H9 (cell line): ENCODE measurements around the gene RELB. TPM values are rescaled to one million over a fixed set of nuclear protein-coding genes. Genes with fewer than 3 reads are reported as not detected.

Experiments used
- DNase-seq: peaks from one replicate; pipeline ENCODE4 v3.0.0-alpha.2; 2017
- H2AFZ ChIP-seq: one replicate; pipeline ENCODE4 v1.6.1; 2013; ENCODE audit warnings: mild to moderate bottlenecking, low read length, control low read depth, moderate library complexity
- H2AK5ac ChIP-seq: 2 replicates; pipeline ENCODE4 v1.6.1; 2013; ENCODE audit warnings: low read length, control low read depth, mixed read lengths; ENCODE audit not compliant: insufficient read length
- H2BK120ac ChIP-seq: one replicate; pipeline ENCODE4 v1.6.1; 2013; ENCODE audit warnings: low read depth, mild to moderate bottlenecking, low read length, control low read depth, inconsistent platforms; ENCODE audit not compliant: poor library complexity, severe bottlenecking
- H2BK12ac ChIP-seq: 2 replicates; pipeline ENCODE4 v1.6.1; 2013; ENCODE audit warnings: low read length, control low read depth, mixed read lengths, low read depth; ENCODE audit not compliant: insufficient read length
- H2BK15ac ChIP-seq: 2 replicates; pipeline ENCODE4 v1.6.1; 2013; ENCODE audit warnings: low read depth, low read length, control low read depth
- H2BK20ac ChIP-seq: one replicate; pipeline ENCODE4 v1.6.1; 2013; ENCODE audit warnings: low read depth, mild to moderate bottlenecking, low read length, control low read depth, inconsistent platforms; ENCODE audit not compliant: poor library complexity, severe bottlenecking
- H2BK5ac ChIP-seq: 2 replicates; pipeline ENCODE4 v1.6.1; 2013; ENCODE audit warnings: low read length, control low read depth, mixed read lengths; ENCODE audit not compliant: insufficient read length
- H3K14ac ChIP-seq: 2 replicates; pipeline ENCODE4 v1.6.1; 2013; ENCODE audit warnings: low read length, control low read depth; ENCODE audit not compliant: insufficient read depth
- H3K18ac ChIP-seq: 2 replicates; pipeline ENCODE4 v1.6.1; 2013; ENCODE audit warnings: low read depth, mild to moderate bottlenecking, mixed read lengths, low read length, control low read depth; ENCODE audit not compliant: insufficient read length
- H3K23ac ChIP-seq: 2 replicates; pipeline ENCODE4 v1.6.1; 2013; ENCODE audit warnings: low read length, control low read depth, mixed read lengths, low read depth; ENCODE audit not compliant: insufficient read length
- H3K23me2 ChIP-seq: 2 replicates; pipeline ENCODE4 v1.6.1; 2013; ENCODE audit warnings: low read depth, mild to moderate bottlenecking, mixed read lengths, low read length, control low read depth; ENCODE audit not compliant: insufficient read length, poor library complexity, severe bottlenecking
- H3K27ac ChIP-seq: 2 replicates; pipeline ENCODE4 v1.5.1; 2013; ENCODE audit warnings: low read length, control low read depth, mixed read lengths, low read depth; ENCODE audit not compliant: insufficient read length
- H3K27me3 ChIP-seq: 2 replicates; pipeline ENCODE4 v1.6.1; 2013; ENCODE audit warnings: low read length, control low read depth, inconsistent platforms; ENCODE audit not compliant: insufficient read depth
- H3K4ac ChIP-seq: 2 replicates; pipeline ENCODE4 v1.6.1; 2013; ENCODE audit warnings: low read depth, mild to moderate bottlenecking, control low read depth, inconsistent platforms, low read length, moderate library complexity
- H3K4me1 ChIP-seq: 2 replicates; pipeline ENCODE4 v1.6.1; 2013; ENCODE audit warnings: low read length, control low read depth, inconsistent platforms; ENCODE audit not compliant: insufficient read depth
- H3K4me2 ChIP-seq: 2 replicates; pipeline ENCODE4 v1.6.1; 2013; ENCODE audit warnings: low read length, control low read depth, mixed read lengths; ENCODE audit not compliant: insufficient read length, insufficient read depth
- H3K56ac ChIP-seq: 2 replicates; pipeline ENCODE4 v1.6.1; 2013; ENCODE audit warnings: low read depth, mild to moderate bottlenecking, mixed read lengths, low read length, control low read depth; ENCODE audit not compliant: insufficient read length
- H3K79me1 ChIP-seq: 2 replicates; pipeline ENCODE4 v1.6.1; 2013; ENCODE audit warnings: low read depth, mild to moderate bottlenecking, moderate library complexity, low read length, control low read depth, inconsistent platforms; ENCODE audit not compliant: insufficient read depth, poor library complexity, severe bottlenecking
- H3K79me2 ChIP-seq: 2 replicates; pipeline ENCODE4 v1.6.1; 2013; ENCODE audit warnings: low read length, control low read depth, inconsistent platforms; ENCODE audit not compliant: insufficient read depth
- H3K9ac ChIP-seq: 2 replicates; pipeline ENCODE4 v1.6.1; 2013; ENCODE audit warnings: low read length, control low read depth, mixed read lengths; ENCODE audit not compliant: insufficient read length; ENCODE audit errors: extremely low read depth
- H3K9me3 ChIP-seq: one replicate; pipeline ENCODE4 v1.6.1; 2013; ENCODE audit warnings: low read depth, low read length, inconsistent platforms; ENCODE audit not compliant: control insufficient read depth
- H3T11ph ChIP-seq: one replicate; pipeline ENCODE4 v1.6.1; 2013; ENCODE audit warnings: mild to moderate bottlenecking, low read length, control low read depth, inconsistent platforms
- H4K20me1 ChIP-seq: one replicate; pipeline ENCODE4 v1.6.1; 2013; ENCODE audit not compliant: control insufficient read depth, insufficient read length, insufficient read depth
- H4K5ac ChIP-seq: 2 replicates; pipeline ENCODE4 v1.6.1; 2013; ENCODE audit warnings: low read depth, mild to moderate bottlenecking, mixed read lengths, low read length, control low read depth; ENCODE audit not compliant: insufficient read length
- H4K8ac ChIP-seq: replicated peaks from 2 replicates; pipeline ENCODE4 v1.6.1; 2013; ENCODE audit warnings: low read length, control low read depth, mixed read lengths, low read depth; ENCODE audit not compliant: insufficient read length
- H4K91ac ChIP-seq: 2 replicates; pipeline ENCODE4 v1.6.1; 2013; ENCODE audit warnings: low read depth, mild to moderate bottlenecking, moderate library complexity, mixed read lengths, low read length, control low read depth; ENCODE audit not compliant: insufficient read length
- H3K27ac Mint-ChIP-seq, 3 experiments: 2 replicates in 2 of 3; 3 replicates in 1 of 3; pipeline ENCODE4 v1.8.0; 2020 to 2021; ENCODE audit warnings: mixed read lengths in 3 of 3, mild to moderate bottlenecking in 1 of 3, moderate library complexity in 1 of 3
- H3K27me3 Mint-ChIP-seq: 2 replicates; pipeline ENCODE4 v1.8.0; 2021; ENCODE audit warnings: low read depth, mild to moderate bottlenecking, moderate library complexity, mixed read lengths
- H3K36me3 Mint-ChIP-seq, 3 experiments: 2 replicates in 2 of 3; 3 replicates in 1 of 3; pipeline ENCODE4 v1.8.0; 2020 to 2021; ENCODE audit warnings: low read depth in 3 of 3, mixed read lengths in 3 of 3; ENCODE audit not compliant: insufficient read depth in 1 of 3
- H3K4me1 Mint-ChIP-seq, 2 experiments: 2 replicates each; pipeline ENCODE4 v1.8.0; 2020; ENCODE audit warnings: mixed read lengths in 2 of 2
- H3K4me3 Mint-ChIP-seq, 2 experiments: 2 replicates in 1 of 2; 3 replicates in 1 of 2; pipeline ENCODE4 v1.8.0; 2020 to 2021; ENCODE audit warnings: mild to moderate bottlenecking in 2 of 2, mixed read lengths in 2 of 2, moderate library complexity in 1 of 2
- H3K9me3 Mint-ChIP-seq, 2 experiments: 2 replicates in 1 of 2; 3 replicates in 1 of 2; pipeline ENCODE4 v1.8.0; 2020; ENCODE audit warnings: mild to moderate bottlenecking in 2 of 2, mixed read lengths in 2 of 2, moderate library complexity in 1 of 2
- CTCF ChIP-seq: fragments of 200-600 bp; sonication (generic); conservative IDR thresholded peaks from 3 replicates; pipeline ENCODE4 v1.8.0; 2021; ENCODE audit warnings: antibody characterized with exemption, mild to moderate bottlenecking
- WGBS: extraction: QIAGEN DNeasy Blood & Tissue Kit; methylation state at CpG from one replicate; pipeline ENCODE4 v1.1.7; 2013; ENCODE audit warnings: missing lambda C conversion rate, low lambda C conversion rate, mixed read lengths; ENCODE audit not compliant: insufficient read length; ENCODE audit errors: extremely low coverage; 5-methylcytosine and 5-hydroxymethylcytosine counted together
- total RNA-seq: library from RNA; stranded (reverse); gene quantifications from 2 replicates; pipeline ENCODE4 v1.2.1, GENCODE V29; 2021

RELB gene
- total RNA-seq, 1 experiment from 2014 or later = 13.7 TPM

DNA sequence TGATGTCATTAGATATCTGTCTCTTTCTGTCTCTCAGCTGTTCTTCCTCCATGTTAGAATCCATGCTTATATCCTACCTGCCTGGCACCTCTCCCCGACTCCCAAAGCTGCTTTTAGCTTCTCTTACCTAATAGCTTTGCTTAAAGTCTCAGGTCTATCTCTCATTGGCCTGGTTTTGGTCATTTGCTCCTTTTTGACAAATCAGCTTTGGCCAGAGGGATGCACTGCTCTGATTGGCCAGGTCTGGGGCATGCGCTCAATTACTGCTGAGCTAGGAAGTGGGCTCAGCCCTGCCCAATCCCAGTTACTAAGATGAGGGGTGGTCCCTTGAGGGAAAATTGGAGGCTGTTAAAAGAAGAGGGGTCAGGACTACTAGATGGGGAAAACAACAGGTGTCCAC is 26.1 kb downstream of the RELB start:
- no CpG with 5 or more reads among the region's 2 CpGs for WGBS

More for the DNA sequence above, 26.1 kb downstream of the RELB start:
- no peak for DNase-seq
- Histone ChIP-seq H3K27me3 (no peaks in the 10 kb centered on the region), H3K4ac (no peak overlapping the region), H2BK15ac (no peak overlapping the region), H3K56ac (no peak overlapping the region), H3K79me1 (no peaks in the 10 kb centered on the region), H2BK20ac (no peak overlapping the region), H4K8ac (no peak overlapping the region), H3K18ac (no peak overlapping the region), H3K9ac (no peak overlapping the region), H3K79me2 (no peaks in the 10 kb centered on the region), H4K91ac (no peak overlapping the region), H2AFZ (no peak overlapping the region), H3T11ph (no peak overlapping the region), H2BK5ac (no peak overlapping the region), H3K23me2 (no peaks in the 10 kb centered on the region), H3K23ac (no peak overlapping the region), H2BK120ac (no peak overlapping the region), H3K9me3 (no peaks in the 10 kb centered on the region), H2AK5ac (no peak overlapping the region), H4K20me1 (no peaks in the 10 kb centered on the region), H3K4me2 (no peak overlapping the region), H3K14ac (no peak overlapping the region), H3K27ac (no peak overlapping the region), H3K4me1 (no peaks in the 10 kb centered on the region), H2BK12ac (no peak overlapping the region), H4K5ac (no peak overlapping the region)
- no peaks in the 10 kb centered on the region for H3K27me3 Mint-ChIP-seq
- H3K36me3 Mint-ChIP-seq = peaks cover 2 to 23% (median 17%) of the 10 kb centered on the region in 3 experiments; a peak in 6 of 7 replicates
- peaks cover 0 to 3% of the 10 kb centered on the region in 2 experiments; a peak in 1 of 5 replicates for H3K9me3 Mint-ChIP-seq
- no peak for TF ChIP-seq CTCF
- no peak overlapping the region; a peak in 1 of 5 replicates for H3K4me3 Mint-ChIP-seq
- H3K27ac Mint-ChIP-seq = peak overlapping the region in 1 of 3 experiments; percentile 64; a peak in 1 of 7 replicates
- H3K4me1 Mint-ChIP-seq = no peaks in the 10 kb centered on the region
